ENCODE measurements around the gene CFL1. TPM values are rescaled to one million over a fixed set of nuclear protein-coding genes. Genes with fewer than 3 reads are reported as not detected.

Gene CFL1
- polyA plus RNA-seq, 1 of the 3 experiments (the other 2 are of a cell fraction): 4,252 TPM

- no peaks in the 10 kb centered on the region for H3K9me2 ChIP-seq
- 46% methylated on average over 5 of the region's 8 CpGs for WGBS (ENCODE audit: low lambda C conversion rate)
- POLR2A ChIA-PET: interaction anchor here (0.7 kb wide), 1 partner anchor 169 kb away, joined by 5 read pairs; no protein-coding TSS in a partner anchor
Observed at GRCh38 chr11:65821107-65821506, 36.9 kb downstream of the CFL1 start.

GRCh38 chr11:65817835-65818680 is 39.9 kb downstream of the CFL1 start:
- peak; percentile 99 for DNase-seq
- peak overlapping the region; percentile 76 for H3K4me2 ChIP-seq
- WGBS (ENCODE audit: low lambda C conversion rate): 17% methylated on average over 25 of the region's 74 CpGs
- peak; percentile 91 for TF ChIP-seq CTCF (IDR thresholded peaks at IDR 0.05)
- TF ChIP-seq, protein P1, sequence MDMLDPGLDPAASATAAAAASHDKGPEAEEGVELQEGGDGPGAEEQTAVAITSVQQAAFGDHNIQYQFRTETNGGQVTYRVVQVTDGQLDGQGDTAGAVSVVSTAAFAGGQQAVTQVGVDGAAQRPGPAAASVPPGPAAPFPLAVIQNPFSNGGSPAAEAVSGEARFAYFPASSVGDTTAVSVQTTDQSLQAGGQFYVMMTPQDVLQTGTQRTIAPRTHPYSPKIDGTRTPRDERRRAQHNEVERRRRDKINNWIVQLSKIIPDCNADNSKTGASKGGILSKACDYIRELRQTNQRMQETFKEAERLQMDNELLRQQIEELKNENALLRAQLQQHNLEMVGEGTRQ (IDR thresholded peaks at IDR 0.05; ENCODE audit: borderline replicate concordance, low read depth, low read length): no peak
- TF ChIP-seq FOXM1 (IDR thresholded peaks at IDR 0.05; ENCODE audit: low read depth): no peak
- TF ChIP-seq, protein P2, sequence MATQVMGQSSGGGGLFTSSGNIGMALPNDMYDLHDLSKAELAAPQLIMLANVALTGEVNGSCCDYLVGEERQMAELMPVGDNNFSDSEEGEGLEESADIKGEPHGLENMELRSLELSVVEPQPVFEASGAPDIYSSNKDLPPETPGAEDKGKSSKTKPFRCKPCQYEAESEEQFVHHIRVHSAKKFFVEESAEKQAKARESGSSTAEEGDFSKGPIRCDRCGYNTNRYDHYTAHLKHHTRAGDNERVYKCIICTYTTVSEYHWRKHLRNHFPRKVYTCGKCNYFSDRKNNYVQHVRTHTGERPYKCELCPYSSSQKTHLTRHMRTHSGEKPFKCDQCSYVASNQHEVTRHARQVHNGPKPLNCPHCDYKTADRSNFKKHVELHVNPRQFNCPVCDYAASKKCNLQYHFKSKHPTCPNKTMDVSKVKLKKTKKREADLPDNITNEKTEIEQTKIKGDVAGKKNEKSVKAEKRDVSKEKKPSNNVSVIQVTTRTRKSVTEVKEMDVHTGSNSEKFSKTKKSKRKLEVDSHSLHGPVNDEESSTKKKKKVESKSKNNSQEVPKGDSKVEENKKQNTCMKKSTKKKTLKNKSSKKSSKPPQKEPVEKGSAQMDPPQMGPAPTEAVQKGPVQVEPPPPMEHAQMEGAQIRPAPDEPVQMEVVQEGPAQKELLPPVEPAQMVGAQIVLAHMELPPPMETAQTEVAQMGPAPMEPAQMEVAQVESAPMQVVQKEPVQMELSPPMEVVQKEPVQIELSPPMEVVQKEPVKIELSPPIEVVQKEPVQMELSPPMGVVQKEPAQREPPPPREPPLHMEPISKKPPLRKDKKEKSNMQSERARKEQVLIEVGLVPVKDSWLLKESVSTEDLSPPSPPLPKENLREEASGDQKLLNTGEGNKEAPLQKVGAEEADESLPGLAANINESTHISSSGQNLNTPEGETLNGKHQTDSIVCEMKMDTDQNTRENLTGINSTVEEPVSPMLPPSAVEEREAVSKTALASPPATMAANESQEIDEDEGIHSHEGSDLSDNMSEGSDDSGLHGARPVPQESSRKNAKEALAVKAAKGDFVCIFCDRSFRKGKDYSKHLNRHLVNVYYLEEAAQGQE (IDR thresholded peaks at IDR 0.05; ENCODE audit: low read depth, low read length): peak; percentile 28; the same call in 1 of the 2 replicates
- no peak for TF ChIP-seq TEAD4 (IDR thresholded peaks at IDR 0.05; ENCODE audit: borderline replicate concordance, insufficient read depth)

More at GRCh38 chr11:65821107-65821506, 36.9 kb downstream of the CFL1 start:
- no peak overlapping the region for H3K4me2 ChIP-seq
- no peak overlapping the region for H3K9ac ChIP-seq
- H4K20me1 ChIP-seq (ENCODE audit: insufficient read depth): no peaks in the 10 kb centered on the region
- no peaks in the 10 kb centered on the region for H3K27me3 ChIP-seq (ENCODE audit: insufficient read depth)
- no peak for DNase-seq
- no peak overlapping the region for H3K4me3 ChIP-seq (ENCODE audit: low read depth in 2 of 2, low read length in 1 of 2)
- CTCF ChIA-PET: interaction anchor here (3.4 to 13.8 kb wide), 2 partner anchors 108 to 195 kb away, joined by 10 to 111 read pairs; partner anchors contain the start of gene KAT5
- no peak overlapping the region for H2AFZ ChIP-seq (ENCODE audit: low read depth)
- H3K9me3 ChIP-seq: no peaks in the 10 kb centered on the region
- no peaks in the 10 kb centered on the region for H3K36me3 ChIP-seq (replicated peaks in 1 of 2; ENCODE audit: control insufficient read depth in 1 of 2, insufficient read depth in 2 of 2, low read length in 1 of 2)
- TF ChIP-seq YY1 (IDR thresholded peaks at IDR 0.05; ENCODE audit: low read depth) (no peak), GATA2 (CRISPR knock-in tag; IDR thresholded peaks at IDR 0.05) (no peak), RAD21 (IDR thresholded peaks at IDR 0.05; ENCODE audit: low read length) (no peak), MXI1 (IDR thresholded peaks at IDR 0.05; ENCODE audit: low read depth, low read length) (no peak), TEAD4 (IDR thresholded peaks at IDR 0.05; ENCODE audit: borderline replicate concordance, insufficient read depth) (no peak)
- TF ChIP-seq, protein P2 (IDR thresholded peaks at IDR 0.05; ENCODE audit: low read depth, low read length): no peak
- TF ChIP-seq, protein P3, sequence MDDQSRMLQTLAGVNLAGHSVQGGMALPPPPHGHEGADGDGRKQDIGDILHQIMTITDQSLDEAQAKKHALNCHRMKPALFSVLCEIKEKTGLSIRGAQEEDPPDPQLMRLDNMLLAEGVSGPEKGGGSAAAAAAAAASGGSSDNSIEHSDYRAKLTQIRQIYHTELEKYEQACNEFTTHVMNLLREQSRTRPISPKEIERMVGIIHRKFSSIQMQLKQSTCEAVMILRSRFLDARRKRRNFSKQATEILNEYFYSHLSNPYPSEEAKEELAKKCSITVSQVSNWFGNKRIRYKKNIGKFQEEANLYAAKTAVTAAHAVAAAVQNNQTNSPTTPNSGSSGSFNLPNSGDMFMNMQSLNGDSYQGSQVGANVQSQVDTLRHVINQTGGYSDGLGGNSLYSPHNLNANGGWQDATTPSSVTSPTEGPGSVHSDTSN (IDR thresholded peaks at IDR 0.05): no peak
- no peaks in the 10 kb centered on the region for H3K79me2 ChIP-seq (ENCODE audit: insufficient read depth)
- no peak overlapping the region for H3K27ac ChIP-seq (ENCODE audit: low read depth in 2 of 2, low read length in 1 of 2)
- peaks cover 0 to 3% of the 10 kb centered on the region in 2 experiments; a peak in 1 of 4 replicates for H3K4me1 ChIP-seq (ENCODE audit: control insufficient read depth in 1 of 2, insufficient read depth in 2 of 2, low read depth in 1 of 2, low read length in 1 of 2)
- H3F3A ChIP-seq (replicated peaks; ENCODE audit: insufficient read depth): no peaks in the 10 kb centered on the region

More at GRCh38 chr11:65817835-65818680, 39.9 kb downstream of the CFL1 start:
- H3K4me3 ChIP-seq (ENCODE audit: low read depth in 2 of 2, low read length in 1 of 2): peak overlapping the region; percentile 62 to 75
- ChIA-PET POLR2A (interaction anchor here (2.9 kb wide), 1 partner anchor 106 kb away, joined by 23 read pairs; the partner anchor contains the start of gene KAT5), CTCF (interaction anchor here (0.6 to 13.8 kb wide), 44 partner anchors 9 to 1694 kb away, joined by 3 to 111 read pairs (median 5); partner anchors contain the start of genes AP5B1, CCDC85B, KAT5 and OVOL1)
- peak overlapping the region in 1 of 2 experiments; percentile 62; a peak in 1 of 4 replicates for H3K27ac ChIP-seq (ENCODE audit: low read depth in 2 of 2, low read length in 1 of 2)
- no peaks in the 10 kb centered on the region for H3F3A ChIP-seq (replicated peaks; ENCODE audit: insufficient read depth)
- no peaks in the 10 kb centered on the region for H3K27me3 ChIP-seq (ENCODE audit: insufficient read depth)
- H3K9me2 ChIP-seq: no peaks in the 10 kb centered on the region
- peaks cover 0 to 3% of the 10 kb centered on the region in 2 experiments; a peak in 1 of 4 replicates for H3K4me1 ChIP-seq (ENCODE audit: control insufficient read depth in 1 of 2, insufficient read depth in 2 of 2, low read depth in 1 of 2, low read length in 1 of 2)
- H3K9me3 ChIP-seq: no peaks in the 10 kb centered on the region
- H4K20me1 ChIP-seq (ENCODE audit: insufficient read depth): no peaks in the 10 kb centered on the region
- no peaks in the 10 kb centered on the region for H3K79me2 ChIP-seq (ENCODE audit: insufficient read depth)
- H3K9ac ChIP-seq: peak overlapping the region; percentile 63
- no peaks in the 10 kb centered on the region for H3K36me3 ChIP-seq (replicated peaks in 1 of 2; ENCODE audit: control insufficient read depth in 1 of 2, insufficient read depth in 2 of 2, low read length in 1 of 2)
- H2AFZ ChIP-seq (ENCODE audit: low read depth): peak overlapping the region; percentile 91

Measured in SK-N-SH (cell line).